ENCODE results near the gene BLOC1S4.

GRCh38 chr4:6682862-6683590, 32.9 kb upstream of the BLOC1S4 start:
- TF ChIP-seq CTCF (IDR thresholded peaks at IDR 0.05) (no peak), FOXJ3 (CRISPR knock-in tag; IDR thresholded peaks at IDR 0.05) (no peak), POLR2AphosphoS5 (IDR thresholded peaks at IDR 0.05; ENCODE audit: low read depth, low read length) (no peak), MXI1 (IDR thresholded peaks at IDR 0.05; ENCODE audit: low read depth, low read length) (no peak), EZH2phosphoT487 (IDR thresholded peaks at IDR 0.05; ENCODE audit: borderline replicate concordance, low read depth) (no peak), MAX (IDR thresholded peaks at IDR 0.05; ENCODE audit: low read depth) (no peak)
